GM18499 (cell line): Measurements from ENCODE around the gene FBLIM1.

Experiments
- ATAC-seq: cut with Tn5 transposase; IDR thresholded peaks from one replicate; pipeline ENCODE4 v1.9.1; 2021; ENCODE audit warnings: moderate number of reproducible peaks; ENCODE audit not compliant: insufficient read depth, unreplicated experiment

The FBLIM1 gene

DNA sequence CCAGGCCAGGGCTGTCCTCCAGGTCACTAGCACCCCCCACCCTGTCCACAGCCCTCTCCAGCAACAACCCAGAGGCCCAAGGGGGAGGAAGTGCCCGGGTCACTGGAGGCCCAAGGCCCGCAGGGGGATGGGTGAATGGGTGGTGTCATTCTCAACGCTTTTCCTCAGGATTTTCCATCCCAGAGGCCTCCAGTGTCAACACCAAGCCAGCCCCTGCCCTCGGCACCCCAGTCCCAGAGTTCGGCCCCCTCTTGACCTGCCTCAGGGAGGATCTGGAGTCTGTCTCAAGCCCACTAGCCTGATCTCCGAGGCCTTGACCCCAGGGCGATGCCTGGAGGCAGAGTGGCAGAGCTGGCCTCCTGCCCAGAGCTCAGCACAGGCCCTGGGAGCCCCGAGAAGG, 11.2 kb upstream of the FBLIM1 start:
- no peak for ATAC-seq

DNA sequence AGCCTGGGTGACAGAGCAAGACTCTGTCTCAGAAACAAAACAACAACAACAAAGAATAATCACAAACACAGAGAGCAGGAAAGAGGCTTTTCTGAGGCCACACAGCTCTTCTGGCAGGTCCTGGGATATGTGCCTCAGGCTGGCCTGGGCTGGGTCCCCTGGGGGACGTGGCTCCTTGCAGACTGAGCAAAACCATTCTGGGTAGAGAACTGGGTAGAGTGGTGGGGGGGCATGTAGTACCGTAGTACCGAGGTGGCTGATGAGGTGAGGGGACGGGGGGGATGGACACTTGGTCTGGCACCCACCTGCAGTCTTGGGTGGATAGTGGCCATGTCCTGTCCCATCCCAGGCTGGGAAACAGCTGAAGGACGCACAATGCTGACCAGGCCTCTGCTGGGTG, 10.3 kb upstream of the FBLIM1 start:
- no peak for ATAC-seq

DNA sequence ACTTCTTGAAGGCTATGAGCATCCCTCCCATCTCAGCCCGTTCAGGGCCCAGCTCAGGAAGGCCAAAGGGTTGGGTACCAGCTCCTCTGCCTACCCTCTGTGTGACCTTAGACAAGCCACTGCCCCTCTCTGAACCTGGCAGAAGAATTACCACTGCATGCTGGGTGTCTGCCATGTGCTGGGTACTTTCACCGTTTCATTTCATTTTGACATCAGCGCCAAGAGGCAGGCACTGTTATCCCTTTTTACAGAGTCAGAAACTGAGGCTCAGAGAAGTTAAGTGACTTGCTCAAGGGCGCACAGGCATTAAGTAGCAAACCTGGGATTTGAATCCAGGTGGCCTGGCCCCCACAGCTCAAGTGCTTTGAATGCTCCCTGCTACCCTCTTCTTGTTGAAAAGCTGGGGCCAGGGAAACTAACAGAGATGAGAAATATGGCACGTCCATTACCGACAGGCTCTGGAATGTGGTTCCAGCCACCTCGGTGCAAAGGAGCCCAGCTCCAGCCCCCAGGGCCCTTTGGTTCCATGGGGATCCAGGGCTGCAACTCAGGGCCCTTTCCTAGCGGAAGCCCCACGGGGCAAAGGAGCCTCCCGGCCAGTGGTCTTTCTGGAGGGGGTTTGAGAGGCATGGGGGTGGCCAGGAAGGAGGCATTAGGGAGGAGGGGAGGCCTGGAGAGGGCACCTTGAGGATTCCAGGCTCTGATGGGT, 9.8 kb upstream of the FBLIM1 start:
- no peak for ATAC-seq

DNA sequence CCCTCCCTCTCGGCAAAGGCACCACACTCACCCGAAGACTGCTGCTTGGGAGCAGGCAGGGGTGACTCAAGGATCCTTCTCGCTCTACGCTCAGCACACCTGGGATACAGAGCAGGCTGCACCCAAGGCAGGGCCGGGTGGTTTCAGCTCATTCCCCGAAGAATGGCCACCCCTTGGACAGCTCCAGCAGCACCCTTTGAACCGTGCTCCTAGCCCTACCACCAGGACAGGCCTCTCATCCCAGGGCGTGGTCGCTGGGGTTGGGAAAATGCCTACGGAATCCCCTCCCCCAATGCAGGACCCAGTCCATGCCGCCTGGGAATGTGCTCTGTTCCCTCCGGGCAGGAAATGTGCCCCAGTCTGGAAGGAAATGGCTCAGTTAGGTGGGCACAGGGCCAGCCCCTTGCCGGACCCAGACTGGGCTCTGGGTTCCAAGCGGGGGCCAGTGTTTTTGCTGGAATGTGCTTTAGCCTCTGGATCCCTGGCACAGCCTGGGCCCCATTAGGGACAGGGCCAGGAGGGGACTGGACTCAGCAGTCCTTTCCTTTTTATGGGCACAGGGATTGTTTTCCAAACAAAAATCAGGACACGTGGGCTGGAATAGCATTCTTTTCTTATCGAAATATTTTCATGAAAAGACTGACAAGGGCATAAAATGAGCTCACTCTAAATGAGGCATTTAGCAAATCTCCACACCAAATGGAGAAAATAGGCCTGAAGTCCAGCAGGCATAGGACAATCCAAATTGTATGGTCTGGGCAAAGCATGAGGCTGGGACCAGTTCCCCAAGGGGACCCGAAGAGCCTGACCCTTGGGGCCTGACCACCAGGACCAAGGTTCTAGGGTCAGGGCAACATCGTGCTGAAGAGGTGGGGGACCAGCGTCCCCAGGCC, 8.9 kb upstream of the FBLIM1 start:
- ATAC-seq = no peak

DNA sequence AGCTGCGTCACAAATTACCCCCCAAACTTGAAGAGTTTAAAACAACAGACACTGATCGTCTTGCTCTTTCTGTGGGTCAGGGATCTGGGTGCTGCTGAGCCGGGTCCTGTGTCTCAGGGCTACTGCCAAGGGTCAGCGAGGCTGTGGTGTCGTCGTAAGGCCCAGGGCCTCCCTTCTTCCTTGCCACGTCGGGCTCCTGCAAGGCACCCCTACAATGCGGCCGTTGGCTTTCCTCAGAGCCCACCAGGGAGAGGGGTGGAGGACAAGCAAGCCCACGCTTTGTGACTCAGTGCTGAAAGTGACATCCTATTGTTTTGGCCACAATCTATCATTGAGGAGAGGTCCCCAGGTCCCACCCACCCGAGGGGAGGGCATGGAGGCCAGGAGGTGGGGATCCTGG, 7.7 kb upstream of the FBLIM1 start:
- ATAC-seq = no peak

DNA sequence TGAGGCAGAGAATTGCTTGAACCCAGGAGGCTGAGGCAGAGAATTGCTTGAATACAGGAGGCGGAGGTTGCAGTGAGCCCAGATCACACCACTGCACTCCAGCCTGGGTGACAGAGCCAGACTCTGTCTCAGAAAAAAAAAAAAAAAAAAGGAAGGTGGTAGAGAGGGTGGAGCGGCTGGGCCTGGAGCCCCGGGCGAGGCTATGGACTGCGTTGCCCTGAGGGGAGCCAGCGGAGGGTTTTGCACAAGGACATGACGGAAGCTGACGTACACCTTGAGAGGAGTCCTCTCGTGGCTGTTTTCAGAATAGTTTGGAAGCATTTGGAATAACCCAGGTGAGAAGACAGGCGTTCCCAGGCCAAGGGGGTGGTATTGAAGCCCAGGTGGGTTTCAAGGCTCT, 6.9 kb upstream of the FBLIM1 start:
- ATAC-seq = no peak

DNA sequence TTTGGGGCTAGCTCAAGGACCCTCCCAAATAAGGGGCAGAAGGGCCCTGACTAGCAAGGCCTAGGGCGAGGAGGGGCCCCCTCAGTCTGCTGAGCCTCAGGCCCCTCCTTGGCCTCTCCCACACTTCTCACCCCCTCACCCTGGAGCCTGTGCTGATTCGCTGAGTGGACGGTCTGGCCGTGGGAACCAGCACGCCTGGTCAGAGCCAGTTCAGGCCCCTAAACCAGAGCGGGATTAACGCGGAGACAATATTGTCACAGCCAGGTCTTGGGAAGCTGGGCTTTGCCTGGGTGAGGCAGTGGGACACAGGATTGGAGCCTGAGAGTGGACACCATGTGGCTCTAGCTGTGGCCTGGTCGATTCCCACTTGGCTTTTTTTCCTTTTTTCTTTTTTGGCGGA, 4.8 kb upstream of the FBLIM1 start:
- no peak for ATAC-seq

DNA sequence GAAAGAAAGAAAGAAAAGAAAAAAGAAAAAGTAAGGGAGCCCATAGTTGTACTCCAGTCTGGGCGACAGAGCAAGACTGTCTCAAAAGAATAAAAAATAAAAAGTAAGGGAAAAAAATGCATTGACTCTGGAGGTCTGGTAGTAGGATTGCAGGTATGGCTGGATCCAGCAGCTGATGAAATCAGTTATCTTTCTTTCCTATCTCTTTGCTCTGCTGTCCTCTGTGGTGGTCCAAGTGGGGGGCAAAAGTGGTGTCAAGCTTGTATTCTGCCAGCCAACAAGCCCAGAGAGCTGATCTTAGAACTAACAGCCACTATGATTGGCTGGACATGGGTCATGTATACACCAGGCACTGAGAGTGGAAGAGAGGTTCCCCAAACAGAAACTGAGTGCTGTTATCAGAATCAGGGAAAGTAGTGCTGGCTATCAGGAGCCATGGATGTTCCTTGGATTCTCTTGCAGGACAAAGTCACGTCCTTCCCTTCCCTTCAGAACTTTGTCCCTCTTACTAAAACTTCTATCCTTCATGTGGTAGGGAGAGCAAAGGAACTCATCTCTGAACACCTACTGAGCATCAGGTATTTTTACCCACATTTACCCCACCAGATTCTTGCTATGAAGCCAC, 3.5 kb upstream of the FBLIM1 start:
- ATAC-seq = no peak

DNA sequence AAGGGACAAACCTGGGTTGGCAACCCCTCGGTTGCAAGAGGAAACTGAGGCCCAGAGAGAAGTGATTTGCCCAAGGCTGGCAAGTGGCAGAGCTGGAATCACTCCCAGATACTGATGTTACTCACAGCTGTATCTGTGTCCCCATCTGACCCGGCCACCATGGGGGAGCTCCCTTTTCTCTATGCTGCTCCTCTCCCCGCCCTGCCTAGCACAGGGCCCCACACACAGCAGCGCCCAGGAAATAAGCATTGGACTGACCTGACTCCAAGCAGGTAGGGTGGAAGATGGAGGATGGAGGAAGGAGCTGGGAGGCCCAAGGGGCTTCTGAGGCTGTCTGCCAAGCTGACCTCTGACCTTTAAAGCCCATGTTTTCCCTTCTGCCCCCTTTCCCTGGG, 3.0 kb upstream of the FBLIM1 start:
- no peak for ATAC-seq

DNA sequence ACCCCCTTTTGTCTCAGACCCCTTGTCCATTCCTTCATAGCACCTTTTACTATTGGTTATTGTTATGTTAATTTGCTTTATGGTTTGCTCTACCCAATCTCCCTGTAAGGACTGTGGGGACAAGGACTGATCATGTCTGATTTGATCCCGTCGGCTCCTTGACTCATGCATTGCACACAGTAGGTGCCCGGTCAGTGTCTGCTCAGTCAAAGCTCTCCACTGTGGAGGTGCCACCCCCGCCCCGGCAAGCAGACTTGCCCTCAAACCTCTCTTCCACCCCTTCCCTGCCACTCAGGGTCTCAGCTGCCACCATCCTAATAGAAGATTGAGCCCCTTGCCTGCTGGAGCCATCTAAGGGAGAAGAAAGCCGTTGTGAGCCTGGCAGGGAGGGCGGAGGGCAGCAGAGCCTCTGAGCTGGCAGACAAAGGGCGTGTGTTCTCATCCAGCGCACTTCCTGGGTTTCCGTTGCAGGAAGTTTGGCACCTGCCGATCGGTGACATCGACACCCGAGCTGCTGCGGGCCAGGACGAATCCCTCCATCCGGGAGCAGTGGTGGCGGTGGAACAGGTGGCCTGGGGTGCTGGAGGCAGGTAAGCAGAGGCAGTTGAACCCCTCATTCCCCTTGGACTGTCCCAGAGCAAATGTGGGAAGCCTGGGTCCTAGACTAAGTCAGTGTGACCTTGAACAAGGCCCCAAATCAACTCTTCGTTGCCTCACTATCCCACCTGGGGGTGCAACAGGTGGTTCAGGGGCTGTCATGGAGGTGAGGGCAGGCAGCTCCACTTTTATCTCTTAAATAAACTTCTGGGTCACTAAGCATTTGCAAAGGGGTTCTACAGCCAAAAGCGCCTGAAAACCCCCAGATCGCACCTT, 2.2 kb upstream of the FBLIM1 start:
- no peak for ATAC-seq

DNA sequence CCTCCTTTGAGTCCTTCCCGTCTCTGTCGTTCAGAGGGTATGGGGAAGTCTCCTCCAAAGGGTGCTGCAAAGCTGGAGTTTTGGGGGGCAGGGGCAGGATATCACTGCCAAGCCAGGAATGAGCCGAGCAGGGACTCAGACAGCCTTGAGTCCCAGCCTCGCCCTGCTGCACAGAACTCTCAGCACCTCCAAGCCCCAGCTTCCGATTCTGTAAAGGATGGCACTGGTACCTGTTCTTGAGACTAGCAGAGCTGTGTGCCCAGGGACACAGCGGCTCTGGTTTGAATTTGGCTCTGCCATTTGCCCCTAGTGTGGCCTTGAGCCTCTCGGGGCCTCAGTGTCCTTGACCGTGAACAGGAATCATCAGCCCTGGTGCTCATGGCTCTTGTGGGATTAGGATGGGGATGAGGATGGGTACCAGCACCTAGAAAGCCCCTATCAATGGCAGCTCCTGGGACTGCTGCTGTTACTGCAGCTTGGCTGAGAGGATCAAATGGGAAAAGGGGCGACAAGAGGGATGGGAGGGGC, 1.5 kb upstream of the FBLIM1 start:
- ATAC-seq = no peak

DNA sequence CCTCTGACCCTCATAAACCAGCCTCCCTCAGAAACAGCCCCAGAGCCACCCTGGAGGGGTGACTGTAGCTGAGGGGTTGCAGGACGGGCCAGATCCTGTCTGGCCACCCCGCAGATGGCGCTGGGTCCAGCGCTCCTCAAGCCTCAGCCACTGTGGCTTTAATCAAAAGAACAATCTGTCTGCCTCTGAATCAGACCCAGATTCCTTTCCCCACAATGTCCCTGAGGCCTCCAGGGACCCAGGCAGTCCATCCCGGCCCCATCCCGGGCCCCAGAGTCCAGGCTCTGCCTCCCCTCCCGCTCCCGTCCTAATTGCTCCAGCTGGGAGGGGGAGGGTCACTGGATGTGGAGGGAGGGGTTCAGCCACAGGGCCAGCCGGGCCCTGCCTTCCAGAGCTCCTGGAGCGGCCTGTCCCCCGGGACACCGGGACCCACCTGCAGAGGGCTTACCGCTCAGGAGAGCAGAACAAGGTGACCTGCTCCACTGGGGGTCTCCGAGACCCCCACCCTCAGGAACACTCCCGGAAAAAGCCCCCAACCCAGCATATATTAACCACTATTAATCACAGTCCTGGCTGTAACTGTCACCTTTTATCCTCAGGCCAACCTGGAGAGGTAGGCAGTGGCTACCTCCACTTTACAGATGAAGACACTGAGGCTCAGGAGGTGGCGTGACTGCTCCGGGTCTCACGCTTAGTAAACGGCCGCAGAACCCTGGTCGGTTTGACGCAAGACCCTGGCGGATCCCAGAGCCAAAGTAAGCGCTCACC, 836 bp upstream of the FBLIM1 start:
- ATAC-seq = no peak

DNA sequence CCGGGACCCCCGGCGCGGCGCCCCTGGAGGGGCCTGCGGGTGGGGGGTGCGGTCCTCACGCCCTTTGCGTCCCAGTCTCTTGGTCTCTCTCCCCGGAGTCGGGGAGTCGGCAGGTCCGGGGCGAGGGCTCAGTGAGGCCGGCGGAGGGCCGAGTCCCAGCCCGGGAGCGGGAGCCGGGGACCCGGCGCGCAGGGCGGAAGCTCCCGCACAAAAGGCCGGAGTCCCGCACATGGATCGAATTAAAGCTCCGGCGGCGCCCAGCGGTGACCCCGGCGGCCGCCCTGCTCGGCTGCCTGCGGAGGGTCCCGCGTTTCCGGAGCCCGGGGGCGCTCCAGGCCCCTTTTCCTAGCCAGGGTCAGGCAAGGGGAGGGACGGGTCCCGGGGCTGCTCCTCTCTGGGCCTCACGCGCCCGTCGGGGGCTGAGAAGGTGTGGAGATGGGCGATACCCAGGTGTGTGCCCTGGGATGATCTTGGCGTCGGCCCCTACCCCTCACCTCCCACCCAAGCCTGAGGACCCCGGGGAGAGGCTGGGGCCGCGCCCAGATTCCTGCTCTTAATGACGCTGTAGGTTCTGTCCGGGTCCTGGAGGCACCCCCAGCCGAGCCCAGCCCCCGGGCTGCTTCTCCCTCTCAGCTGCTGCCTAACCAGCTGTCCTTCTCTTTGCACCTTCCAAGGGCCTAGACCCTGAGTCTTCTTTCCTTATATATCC, 512 bp downstream of the FBLIM1 start:
- no peak for ATAC-seq

DNA sequence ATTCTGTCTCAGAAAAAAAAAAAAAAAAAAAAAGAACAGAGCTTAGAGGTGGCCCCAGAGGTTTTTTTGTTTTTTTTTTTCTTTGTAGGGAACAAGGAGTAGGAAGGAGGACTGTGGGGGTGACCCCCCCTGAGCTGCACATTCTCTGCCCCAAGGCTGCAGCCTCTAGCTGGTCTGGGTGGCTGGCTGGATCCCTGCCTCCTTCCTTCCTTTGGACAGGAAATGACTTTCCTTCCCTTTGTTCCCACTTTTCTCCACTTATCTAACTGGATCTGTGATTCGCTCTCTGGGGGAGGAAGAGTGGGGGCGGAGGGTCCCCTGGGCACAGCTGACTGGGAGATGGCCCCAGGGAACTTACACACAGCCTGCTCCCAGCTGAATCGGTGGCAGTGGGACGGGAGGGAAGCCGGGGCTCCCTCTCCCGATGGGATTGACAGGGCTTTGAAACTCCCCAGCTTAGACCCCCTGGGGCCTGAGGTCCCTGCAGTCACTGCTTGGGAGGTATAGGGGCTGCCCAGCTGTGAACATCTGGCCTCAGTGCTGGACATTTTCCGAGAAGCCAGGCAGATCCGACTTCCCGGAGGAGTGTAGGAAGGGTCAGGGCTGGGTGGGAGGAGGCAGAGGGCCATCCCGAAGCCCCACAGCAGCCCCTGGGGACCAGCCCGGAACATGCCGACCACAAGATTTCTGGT, 2.1 kb downstream of the FBLIM1 start:
- no peak for ATAC-seq

DNA sequence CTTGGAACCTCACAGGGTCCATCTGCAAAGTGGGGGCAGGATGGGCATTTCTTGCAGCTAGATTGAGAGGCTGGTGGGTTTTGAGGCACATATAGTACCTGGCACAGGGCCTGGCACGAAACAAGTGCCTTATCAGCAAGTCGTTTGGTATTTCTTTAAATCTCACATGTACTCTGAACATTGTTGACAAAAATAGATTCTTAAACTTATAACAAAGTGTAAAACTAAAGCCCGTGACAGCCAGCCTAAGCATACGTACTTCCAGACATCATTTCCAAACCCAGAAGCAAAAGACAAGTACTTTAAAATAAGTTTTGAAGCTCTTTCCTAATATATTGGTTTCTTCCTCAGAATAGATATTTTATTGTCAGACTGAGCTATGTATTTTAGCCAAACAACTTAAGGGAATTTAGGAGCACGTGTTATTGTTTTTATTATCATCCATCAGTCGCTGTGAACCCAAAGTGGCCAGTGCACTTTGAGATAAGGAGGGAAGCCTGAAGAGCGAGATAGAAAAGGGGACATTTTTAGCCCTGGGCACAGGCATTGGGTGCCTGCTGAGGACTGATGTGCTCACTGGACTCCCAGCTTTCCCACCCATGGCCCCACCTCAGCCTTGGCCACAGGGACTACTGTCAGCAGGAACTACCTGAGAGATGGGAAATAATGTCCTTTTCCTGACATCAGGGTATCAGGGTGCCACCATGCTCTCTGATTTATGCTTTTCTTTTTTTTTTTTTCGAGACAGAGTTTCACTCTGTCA, 3.0 kb downstream of the FBLIM1 start:
- ATAC-seq = no peak

DNA sequence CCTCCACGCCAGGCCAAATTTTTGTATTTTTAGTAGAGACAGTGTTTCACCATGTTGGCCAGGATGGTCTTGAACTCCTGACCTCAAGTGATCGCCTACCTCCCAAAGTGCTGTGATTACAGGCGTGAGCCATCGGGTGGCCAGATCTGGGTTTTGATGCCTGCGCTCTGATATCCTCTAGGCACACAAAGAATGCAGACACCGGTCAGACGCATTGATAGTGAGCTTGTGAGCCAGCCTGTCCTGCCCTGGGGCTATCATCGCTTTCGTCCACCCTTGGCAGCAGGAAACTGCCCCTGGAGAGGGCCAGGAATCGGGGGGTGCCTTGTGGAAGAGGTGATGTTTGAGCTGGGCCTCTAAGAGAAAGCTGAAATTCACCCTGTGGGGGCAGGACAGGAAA, 4.0 kb downstream of the FBLIM1 start:
- ATAC-seq = no peak

DNA sequence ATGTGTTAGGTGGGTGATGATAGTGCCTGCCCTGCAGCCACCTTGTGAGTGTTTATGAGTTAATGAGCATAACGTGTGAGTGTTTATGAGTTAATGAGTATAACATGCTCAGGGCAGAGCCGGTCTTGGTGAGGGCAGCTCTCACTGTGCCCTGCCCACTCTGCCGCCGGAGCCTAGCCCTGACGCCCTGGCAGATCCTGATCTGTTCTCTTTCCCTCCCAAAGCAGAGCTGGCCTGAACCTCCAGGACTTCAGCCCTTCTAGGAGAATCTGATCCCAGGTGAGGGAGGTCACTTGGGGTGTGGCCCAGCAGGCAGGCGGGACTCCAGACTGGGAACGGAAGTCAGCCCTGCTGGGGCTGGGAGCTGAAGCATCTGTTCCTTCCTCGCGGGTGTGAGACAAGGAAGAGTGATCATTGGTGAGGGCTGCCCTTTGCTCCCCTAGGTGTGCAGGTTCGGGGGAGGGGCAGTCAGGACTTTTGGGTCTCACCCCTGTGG, 5.7 kb downstream of the FBLIM1 start:
- ATAC-seq = no peak
